Muscle layer of colon (tissue), 2 donors: ENCODE data around the gene RFC3.

Experiments
- H3K27ac ChIP-seq: one replicate; pipeline ENCODE4 v1.7.0; 2013; ENCODE audit warnings: low read depth, mild to moderate bottlenecking, low read length, moderate library complexity
- H3K27me3 ChIP-seq, 2 donors: one replicate each; pipeline ENCODE4 v1.7.0; 2013; ENCODE audit warnings: low read length in 2 of 2, mild to moderate bottlenecking in 2 of 2; ENCODE audit not compliant: insufficient read depth in 2 of 2, control insufficient read depth in 1 of 2
- H3K36me3 ChIP-seq: one replicate; pipeline ENCODE4 v1.7.0; 2013; ENCODE audit warnings: mild to moderate bottlenecking, low read length; ENCODE audit not compliant: insufficient read depth
- H3K4me1 ChIP-seq: one replicate; pipeline ENCODE4 v1.7.0; 2013; ENCODE audit warnings: mild to moderate bottlenecking, low read length; ENCODE audit not compliant: insufficient read depth
- H3K4me3 ChIP-seq, 2 donors: one replicate each; pipeline ENCODE4 v1.7.0; 2013; ENCODE audit warnings: low read length in 2 of 2, low read depth in 1 of 2, mild to moderate bottlenecking in 1 of 2, moderate library complexity in 1 of 2
- H3K9ac ChIP-seq: one replicate; pipeline ENCODE4 v1.7.0; 2013; ENCODE audit warnings: low read length
- H3K9me3 ChIP-seq: one replicate; pipeline ENCODE4 v1.7.0; 2013; ENCODE audit warnings: mild to moderate bottlenecking, low read length
- donor health status: abdominal sarcoma.
- donor health status: Adenocarcinoma of cecum.

RFC3 gene

GRCh38 chr13:33884531-33885220, 66.7 kb downstream of the RFC3 start:
- Histone ChIP-seq H3K9ac (no peak overlapping the region), H3K27ac (no peak overlapping the region), H3K27me3 (no peaks in the 10 kb centered on the region), H3K4me1 (no peaks in the 10 kb centered on the region), H3K9me3 (no peaks in the 10 kb centered on the region), H3K36me3 (no peaks in the 10 kb centered on the region), H3K4me3 (no peak overlapping the region)
